Dermis microvascular lymphatic vessel endothelial cell (primary cell): ENCODE data around the gene SLC1A5. TPM values are rescaled to one million over a fixed set of nuclear protein-coding genes. Genes with fewer than 3 reads are reported as not detected.

ENCODE experiments used
- DNase-seq, 2 donors: peaks; one replicate each; pipeline versions ENCODE4 v3.0.0 to v3.0.0-alpha.2; 2010; ENCODE audit warnings: low read depth in 2 of 2
- total RNA-seq: library from RNA; depleted of rRNA; stranded (reverse); fragments of >200 nt; gene quantifications from 2 replicates; pipeline ENCODE4 v1.2.1, GENCODE V29; 2014

The SLC1A5 gene
- total RNA-seq, 1 donor from 2014 or later: 25.3 TPM

DNA sequence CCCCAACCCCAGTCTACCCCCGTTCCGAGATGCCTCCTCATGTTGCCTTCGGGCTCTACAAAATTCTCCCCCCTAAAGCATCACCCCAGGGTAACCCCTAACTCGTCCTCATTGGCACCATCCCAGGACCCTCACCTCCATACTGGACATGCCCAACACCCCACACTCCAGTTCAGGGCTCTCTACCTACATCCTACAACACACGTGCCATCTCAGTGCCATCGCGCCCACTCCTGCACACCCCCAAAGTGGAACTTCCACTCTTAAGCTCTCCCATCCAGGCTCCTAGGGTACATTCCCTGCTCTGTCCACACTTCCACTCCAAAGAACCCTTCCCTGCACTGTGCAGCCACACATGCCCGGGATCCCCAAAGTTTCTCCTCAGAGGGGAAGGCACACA, 43.4 kb downstream of the SLC1A5 start:
- DNase-seq: no peak

DNA sequence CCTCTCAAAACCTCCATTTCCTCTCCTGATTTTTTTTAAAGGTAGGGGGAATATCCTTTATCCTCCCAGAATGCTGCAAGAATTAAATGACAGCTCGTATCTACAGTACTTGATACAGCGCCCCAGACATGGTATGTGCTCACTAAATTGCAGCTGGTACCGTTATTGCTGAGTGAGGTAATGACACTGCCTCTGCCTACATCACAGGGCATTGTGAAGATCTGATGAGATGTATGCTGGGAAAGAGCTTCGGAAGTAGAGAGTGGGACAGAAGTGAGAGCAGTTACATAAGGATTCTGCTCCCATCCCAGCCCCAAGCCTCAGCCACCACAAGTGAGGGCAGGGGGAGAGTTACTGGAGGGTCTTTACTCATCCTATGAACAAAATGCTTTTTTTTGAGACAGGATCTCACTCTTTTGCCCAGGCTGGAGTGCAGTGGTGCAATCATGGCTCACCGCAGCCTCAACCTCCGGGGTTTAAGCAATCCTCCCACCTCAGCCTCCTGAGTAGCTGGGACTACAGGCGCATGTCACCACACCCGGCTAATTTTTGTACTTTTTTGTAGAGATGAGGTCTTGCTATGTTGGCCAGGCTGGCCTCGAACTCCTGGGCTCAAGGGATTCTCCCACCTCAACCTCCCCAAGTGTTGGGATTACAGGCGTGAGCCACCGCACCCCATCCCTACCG, 44.2 kb downstream of the SLC1A5 start:
- no peak for DNase-seq

DNA sequence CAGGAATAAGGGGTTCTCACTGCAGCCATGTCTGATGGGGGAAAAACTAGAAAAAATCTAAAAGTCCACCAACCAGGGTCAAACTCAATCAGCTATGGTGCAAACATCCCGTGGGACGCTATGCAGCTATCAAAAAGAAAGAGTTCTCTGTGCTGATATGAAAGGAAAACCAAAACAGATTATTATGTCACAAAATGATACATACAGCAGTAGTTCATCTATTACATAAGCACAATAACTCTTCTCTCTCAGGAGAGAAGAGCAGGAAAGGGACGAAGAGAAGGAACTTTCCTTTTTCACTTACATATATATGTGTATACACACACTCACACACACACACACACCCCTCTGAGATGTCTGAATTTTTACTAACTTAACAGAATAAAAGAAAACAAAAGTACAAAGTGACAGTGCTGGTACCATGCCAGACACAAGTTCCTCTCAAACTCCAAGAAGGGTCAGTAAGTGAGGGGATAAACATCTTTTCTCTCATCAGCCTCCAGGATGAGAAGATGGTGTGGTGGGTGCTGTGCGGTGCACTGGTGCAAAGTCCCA, 45.4 kb downstream of the SLC1A5 start:
- no peak for DNase-seq

DNA sequence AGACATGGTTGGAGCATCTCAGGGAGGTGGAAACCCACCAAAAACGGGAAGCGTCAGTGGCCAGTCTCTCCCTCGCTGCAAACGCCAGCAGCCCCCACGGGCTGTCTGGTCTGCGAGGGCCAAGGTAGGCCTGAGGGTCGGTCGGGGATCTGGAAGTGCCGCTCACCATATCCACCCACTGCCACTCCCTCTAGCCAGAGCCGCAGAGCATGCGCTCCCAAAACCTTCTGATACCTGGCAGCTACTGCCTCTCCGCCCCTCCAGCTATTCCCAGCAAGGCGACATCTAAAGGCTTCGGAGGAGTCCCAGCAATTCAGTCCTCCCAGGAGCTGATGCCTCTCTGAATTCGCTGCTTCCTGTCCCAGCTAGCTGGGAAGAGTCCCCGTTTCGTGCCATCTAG, 46.9 kb downstream of the SLC1A5 start:
- no peak for DNase-seq

DNA sequence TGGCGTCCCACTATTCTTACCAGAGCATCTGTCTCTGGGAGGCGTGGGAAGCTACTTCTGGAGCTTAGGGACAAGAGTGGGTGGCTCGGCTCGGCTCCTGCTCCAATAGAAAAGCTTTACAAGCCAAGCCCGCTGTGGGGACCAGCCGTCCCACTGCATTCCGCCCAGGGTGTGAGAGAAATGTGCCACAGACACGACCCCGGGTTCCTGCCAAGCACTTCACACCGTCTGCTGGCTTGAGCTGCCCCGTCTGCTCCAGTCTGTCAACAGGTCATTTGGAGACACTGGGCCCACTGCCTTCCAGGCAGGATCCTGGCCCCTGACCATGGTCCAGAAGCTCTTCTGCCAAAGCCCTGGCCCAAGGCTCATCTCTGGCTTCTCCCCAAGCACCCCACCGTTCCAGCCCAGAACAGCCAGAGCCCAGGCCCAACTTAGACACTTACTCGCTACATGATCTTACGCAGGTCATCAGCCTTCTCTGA, 49.1 kb downstream of the SLC1A5 start:
- no peak for DNase-seq

DNA sequence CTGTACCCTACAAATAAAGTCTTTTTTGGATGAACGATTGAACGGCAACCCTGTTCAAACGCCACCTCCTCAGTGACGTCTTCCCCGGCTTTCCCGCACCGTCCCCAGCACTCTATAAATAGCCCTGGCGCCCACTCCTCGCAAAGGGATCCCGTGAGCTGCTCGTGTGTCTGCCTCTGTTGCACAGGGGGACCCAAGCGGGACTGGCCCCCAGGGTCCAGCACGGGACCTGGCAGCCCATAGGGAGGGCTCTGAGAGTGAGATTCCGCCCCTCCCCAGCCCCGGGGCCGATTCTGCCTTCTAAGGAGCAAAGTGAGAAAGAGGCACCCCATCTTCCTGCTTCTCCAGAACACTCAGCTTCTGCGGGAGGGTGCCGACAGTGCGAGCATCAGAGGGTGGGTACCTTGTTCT, 50.6 kb downstream of the SLC1A5 start:
- DNase-seq: no peak

DNA sequence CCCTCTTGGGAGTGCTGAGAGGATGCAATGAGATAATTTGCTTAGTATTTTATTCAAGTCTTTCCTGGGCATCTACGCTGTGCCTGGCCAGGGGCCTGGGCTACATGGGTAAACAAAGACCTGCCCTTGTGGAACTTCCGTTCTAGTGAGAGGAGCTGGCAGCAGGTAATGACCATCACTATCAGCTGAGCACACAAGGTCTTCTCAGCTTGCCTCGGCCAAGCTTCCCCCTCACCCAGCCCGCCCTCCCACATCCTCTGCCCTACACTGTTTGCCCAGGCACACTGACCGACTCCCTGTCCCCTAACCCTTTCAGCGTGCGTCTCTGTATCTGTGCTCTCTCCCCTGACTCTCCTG, 51.1 kb downstream of the SLC1A5 start:
- DNase-seq: peak in 1 of 2 donors; percentile 42

DNA sequence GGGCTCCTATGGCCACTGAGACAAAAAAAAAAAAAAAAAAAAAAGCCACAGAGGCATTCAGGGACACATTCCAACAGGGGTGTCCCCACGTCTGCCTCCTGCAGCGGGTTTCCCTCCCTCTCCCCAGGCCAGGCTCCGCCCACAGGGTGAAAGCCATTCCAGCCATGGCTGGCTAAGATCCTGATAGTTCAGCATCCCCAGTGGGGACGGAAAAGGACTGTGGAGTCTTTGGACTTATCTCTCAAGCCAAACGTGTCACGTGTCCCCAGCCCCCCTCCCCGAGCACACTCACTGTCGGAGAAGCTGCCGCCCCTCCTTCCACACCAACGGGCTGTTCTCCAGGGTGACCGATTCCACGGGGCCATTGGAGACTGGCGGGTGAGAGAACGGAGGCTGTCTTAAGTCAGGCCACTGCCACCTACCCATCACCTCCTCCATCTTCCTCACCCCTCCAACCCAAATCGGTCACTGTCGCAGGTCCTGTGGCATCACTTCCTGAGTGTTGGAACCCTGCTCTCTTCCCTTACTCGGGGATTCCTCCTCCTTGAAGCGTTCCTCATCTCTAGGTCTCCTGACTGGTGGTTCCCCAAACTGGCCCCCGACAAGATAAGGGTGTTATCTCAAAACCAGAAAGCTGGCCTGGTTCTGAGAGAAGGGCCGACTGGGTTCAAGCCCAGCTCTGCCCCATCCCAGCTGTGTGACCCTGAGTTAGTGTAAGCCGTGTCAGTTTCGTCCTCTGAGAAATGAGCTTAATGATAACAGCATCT, 51.7 kb downstream of the SLC1A5 start:
- DNase-seq: no peak

DNA sequence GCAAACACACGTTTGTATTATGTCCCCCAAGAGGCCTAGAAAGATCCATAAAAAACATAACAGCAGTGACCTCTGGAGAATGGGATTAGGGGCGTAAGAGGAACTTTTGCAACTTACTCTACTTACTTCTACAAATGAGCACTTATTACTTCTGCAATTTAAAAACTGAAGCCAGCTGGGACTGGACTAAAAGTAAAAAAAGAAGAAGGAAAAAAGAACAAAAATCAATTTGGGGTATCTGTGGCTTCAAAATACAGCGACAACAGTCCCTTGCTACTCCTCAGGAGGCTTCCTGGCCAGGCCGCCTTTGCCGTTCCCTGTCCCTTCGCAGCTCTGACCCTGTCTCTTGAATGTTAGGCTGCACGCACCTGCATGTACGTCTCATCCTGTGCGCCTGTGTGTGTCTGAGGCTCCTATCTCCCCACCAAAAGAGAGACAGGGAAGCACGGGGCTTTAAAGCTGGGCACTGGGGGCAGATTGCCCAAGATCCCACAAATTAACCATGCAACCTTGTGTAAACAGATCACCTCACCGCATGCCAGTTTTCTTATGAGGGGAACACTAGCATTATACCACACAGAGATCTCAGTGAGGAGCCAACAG, 54.6 kb downstream of the SLC1A5 start:
- no peak for DNase-seq

DNA sequence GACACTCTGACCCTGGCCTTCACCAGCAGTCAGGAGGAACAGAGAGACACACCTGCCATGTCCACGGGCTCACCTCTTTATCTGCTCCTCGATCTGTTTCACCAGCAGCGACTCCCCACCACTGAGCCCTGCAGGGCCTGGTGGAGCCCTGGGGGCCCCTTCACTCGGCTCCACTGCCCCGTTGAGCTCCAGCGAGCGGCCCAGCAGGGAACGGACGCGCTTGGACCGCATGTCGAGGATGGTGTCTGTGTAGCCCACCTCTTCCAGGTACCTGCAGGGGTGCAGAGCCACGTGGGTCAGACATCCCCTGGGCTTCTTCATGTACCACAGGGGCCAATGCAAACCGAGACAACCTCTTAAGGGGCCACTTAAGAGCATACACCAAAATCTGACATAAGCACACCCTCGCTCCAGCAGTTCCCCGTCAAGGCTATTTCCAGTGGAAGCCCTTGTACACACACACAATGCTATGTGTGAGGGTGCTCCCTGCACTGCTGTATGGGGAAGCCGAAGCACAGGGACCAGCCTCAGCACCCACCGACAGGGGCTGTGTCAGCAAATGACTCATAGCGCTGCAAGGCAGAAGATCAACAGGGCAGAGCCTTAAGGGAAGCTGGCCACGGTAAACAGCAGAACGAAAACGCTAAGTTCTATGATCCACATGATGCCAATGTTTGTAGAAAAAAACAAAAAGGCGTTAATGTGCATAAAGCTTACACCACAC, 55.3 kb downstream of the SLC1A5 start:
- peak in 1 of 2 donors; percentile 74 for DNase-seq

DNA sequence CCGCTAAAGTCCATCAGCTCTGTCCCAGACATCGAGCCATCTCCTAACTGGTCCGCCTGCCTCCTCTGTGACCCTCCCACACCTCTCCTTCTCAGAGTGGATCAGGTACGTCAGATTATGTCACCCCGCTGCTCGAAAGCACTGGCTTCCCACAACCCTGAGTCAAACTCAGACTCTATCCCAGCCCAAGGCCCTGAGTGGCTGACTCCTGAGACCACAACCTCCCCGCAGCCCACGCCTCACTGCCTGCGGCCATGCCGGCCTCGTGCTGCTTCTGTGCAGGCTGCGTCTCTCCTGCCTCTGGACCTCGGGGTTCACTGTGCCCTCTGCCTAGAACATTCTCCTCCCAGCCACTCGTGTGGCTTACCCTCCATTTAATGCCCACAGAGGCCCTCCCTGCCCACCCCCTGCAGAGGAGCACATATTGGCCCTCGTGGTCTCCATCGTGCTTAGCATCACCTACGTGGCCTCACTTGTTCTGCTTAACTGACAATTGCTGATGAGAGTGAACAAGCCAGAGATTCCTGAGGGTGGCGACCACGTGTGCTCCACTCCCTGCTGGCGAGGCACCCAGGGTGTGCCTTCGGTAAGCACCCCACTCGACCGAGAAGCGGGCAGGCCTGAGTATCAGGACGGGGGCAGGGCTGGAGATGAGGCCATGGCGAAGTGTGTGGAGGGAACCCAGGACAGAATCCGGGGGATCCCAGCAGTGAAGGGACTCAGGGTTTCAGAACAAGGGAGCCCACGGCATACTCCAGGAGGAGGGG, 56.0 kb downstream of the SLC1A5 start:
- no peak for DNase-seq

DNA sequence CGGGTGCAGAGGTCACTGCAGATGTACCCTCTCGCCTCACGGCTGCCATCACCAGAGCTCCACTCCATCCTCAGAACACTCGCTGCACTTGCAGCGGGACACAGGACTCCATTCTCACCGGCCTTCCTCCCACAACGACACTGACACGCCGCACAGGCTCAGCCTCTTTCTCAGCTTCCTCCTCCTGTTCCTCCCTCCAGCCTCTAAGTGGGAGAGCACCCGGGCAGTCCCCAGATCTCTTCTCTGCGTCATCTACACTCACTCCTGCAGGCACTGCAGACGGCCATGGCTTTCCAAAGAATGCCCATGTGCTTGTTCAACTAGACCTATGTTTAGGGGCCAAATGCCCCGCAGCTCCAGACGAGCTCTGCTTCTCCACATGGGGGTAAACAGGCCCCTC, 56.8 kb downstream of the SLC1A5 start:
- no peak for DNase-seq

DNA sequence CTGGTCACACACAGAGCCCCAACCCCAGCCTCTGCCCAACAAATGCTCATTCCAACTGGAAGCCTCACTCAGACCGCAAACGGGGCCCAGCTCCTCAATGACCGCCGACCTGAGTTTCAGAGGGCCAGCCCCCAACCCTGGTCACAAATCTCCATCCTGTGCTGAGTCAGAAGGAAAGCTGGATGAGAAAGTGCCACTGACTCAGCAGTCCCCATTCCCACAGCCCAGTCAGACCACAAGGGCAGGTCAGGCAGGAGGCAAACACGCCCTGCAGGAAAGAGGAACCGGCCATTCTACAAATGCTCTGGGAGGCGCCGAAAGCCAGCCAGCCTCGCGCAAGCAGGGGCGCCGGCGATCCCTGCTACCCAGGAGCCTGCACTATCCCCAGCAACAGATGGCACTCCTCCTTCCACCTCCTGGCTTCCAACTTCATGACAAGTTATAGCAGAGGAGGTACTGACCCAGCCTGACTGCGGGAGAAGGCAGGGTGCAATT, 57.3 kb downstream of the SLC1A5 start:
- DNase-seq: peak; percentile 69 to 93

DNA sequence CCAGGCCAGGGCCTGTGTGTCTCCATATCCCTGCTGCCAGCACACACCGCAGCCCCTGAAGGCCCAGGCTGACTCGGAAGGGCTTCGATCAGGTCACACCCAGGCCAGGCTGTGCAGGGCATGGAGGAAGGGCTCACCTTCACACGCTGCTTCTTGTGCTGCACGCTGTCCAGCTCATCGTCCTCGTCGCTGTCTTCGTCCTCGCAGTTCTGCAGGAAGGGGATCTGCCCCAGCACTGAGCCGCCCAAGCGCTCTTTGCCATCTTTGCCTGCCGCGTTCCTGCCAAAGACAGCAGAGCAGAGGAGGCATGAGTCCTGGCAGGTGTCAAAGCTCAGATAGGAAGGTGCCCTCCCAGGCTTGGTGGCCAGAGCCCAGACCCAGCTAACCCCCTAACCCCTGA, 57.8 kb downstream of the SLC1A5 start:
- no peak for DNase-seq

DNA sequence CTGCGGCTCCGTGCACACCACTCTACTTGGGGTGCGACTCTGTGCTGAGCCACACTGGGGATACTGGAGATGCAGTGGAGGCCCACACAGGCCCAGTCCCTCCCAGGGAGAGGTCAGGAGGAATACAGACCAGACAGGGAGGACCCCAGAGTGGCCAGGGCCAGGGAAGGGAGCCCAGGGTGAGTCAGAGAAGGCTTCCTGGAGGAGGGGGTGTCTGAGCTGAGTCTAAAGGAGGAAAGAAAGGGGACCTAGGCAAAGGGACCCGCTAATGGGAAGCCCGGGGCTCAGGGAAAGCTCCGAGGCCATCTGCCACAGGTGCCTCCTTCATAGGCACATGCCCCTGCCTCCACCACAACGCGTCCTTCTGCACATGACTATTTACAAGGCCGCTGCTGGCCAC, 58.2 kb downstream of the SLC1A5 start:
- DNase-seq: no peak

DNA sequence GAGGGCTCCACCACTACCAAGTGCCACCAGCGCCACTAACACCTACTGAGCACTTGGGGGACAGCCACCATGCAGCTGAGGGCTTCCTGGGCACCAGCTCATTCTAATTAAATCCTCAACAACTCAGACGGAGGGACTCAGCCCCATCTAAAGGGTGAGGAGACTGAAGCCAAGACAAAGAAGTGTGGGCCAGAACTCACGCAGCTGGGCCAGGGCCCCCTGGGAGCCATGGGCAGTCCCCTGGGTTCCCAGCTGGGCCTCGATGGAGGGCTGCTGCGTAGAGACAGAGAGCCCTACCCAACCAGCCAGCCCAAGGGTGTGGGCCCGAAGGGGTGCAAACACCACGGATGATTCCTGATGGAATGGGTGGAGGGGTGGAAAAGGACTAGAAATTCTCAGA, 58.7 kb downstream of the SLC1A5 start:
- DNase-seq: no peak

DNA sequence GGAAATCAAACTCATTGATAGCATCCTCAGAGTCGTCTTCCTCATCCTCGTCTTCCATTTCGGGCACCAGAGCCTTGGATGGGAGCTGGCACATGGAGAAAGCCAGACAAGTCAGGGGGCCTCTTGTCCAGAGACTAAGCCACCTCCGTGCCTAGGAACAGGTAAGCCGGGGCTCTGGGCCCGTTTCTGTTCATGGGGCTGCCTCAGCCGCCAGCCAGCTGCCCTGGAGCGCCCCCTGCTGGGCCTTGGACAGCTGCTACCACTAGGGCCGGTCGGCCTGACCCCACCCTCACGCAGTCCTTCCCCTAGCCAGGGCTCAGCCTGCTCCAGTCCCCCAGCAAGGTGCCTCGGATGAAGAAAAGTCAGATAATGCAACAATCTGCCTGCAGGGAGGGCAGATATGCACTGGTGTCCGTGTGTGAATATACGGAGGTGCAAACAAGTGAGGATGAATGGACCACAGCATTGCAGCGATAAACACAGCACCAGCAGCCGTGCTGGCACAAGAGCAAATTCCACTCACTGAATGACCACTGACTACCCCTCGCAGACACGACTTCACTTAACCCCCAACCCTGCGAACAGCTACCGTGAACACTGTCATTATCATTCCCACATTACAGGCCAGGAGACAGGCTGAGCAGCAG, 59.6 kb downstream of the SLC1A5 start:
- peak; percentile 71 to 90 for DNase-seq

DNA sequence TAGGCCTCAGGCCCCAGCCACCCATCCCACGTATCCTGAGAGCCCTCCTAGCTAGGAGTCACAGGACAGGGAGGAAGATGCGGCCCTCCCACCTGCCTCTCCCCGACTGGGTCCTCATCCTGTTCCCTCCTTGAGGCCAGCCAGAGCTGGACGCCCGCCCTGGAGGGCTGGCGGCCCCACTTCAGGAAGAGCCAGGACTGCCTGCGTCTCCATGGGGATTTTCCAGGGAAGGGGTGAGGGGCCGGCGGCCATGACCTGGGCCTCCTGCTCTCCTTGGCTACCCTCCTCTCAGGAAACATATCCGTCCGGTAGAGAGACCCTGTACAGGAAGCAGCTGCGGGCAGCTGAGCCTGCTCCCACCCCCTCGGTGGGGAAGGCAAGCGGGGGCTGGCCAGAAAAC, 60.2 kb downstream of the SLC1A5 start:
- peak; percentile 82 to 94 for DNase-seq

DNA sequence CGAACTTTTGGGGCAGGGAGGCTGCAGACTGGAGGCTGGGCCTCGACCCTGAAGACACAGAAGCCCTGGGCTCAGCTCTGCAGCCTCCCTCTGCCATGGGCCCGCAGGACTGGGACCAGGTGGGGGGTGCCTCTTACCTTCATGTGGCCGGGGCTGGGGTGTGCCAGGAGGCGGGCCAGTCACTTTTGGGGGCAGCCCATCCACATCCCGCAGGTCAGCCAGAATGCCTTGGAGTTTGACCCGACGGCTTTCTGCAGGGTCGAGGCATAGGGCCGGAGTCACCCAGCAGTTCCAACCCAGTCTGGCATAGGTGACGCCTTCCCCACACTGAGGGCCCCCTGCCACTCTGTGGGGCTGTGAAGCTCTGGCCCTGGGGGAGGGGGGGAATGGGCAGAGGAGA, 60.6 kb downstream of the SLC1A5 start:
- no peak for DNase-seq

DNA sequence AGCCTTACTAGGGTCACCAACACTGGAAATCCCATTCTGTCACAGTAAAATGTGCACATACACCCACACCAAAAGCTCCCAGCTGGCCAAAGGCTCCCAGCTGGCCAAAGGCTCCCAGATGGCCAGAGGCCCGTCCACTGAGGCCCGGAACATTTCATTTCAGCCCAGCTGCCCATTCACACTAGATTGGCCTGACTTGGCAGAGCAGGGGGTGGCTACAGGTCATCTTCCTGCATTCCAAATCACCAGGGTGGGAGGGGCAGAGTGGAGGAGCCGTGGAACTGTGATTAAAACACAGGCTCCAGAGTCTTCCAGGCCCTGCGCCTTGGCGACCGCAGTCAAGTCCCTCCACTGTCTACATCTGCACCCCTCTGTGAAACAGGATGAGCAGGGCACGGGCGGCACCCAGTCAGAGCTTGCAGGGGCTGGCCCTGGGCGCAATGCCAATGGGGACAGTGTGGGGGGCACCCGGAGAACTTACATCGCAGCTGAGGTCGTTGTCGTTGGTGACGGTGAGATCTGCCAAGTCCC, 61.4 kb downstream of the SLC1A5 start:
- peak in 1 of 2 donors; percentile 45 for DNase-seq
